Measurements from ENCODE around the gene OSGEP.
A peak's percentile ranks its signal among the peaks of the same experiment; 100 is the strongest.

The OSGEP gene

DNA sequence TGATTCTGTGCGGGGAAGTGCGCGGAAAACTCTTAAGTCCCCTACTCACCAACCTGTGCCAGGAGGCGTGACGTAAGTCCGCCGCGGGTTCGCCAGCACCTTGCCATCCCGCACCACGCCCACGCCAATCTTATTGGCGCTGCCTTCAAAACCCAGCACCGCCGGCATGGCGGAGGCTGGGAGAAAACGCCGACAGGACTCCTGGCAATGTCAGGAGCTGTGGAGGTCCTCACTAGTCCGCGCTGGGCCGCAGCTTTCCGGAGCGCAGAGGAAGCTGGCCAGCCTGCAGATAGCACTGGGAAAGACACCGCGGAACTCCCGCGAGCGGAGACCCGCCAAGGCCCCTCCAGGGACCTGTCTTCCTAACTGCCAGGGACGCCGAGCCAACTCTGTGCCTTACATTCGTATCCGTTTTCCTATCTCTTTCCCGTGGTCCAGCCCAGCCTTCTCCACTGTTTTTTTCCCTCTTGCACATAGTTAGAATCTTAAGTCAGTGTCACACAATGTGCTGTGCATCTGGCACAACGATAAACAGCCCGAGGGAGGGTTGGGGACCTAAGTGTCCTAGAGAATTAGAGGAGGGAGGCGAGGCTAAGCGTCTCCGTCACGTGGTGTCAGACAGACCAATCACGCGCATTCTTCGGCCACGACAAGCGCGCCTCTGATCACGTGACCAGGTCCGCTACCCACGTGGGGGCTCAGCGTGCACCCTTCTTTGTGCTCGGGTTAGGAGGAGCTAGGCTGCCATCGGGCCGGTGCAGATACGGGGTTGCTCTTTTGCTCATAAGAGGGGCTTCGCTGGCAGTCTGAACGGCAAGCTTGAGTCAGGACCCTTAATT lies at the start of gene OSGEP, which contains the start of gene APEX1 (continued):
- peak; percentile 52; the same call in 1 of the 2 replicates for TF ChIP-seq GLIS1 (tag by site-specific recombination; IDR thresholded peaks at IDR 0.05)
- TF ChIP-seq ZNF155 (tag by site-specific recombination; IDR thresholded peaks at IDR 0.05) = no peak
- TF ChIP-seq, protein P1, sequence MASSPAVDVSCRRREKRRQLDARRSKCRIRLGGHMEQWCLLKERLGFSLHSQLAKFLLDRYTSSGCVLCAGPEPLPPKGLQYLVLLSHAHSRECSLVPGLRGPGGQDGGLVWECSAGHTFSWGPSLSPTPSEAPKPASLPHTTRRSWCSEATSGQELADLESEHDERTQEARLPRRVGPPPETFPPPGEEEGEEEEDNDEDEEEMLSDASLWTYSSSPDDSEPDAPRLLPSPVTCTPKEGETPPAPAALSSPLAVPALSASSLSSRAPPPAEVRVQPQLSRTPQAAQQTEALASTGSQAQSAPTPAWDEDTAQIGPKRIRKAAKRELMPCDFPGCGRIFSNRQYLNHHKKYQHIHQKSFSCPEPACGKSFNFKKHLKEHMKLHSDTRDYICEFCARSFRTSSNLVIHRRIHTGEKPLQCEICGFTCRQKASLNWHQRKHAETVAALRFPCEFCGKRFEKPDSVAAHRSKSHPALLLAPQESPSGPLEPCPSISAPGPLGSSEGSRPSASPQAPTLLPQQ (tag by site-specific recombination; IDR thresholded peaks at IDR 0.05) = peak; percentile 56
- TF ChIP-seq ZFHX2 (tag by site-specific recombination; conservative IDR thresholded peaks at IDR 0.05) = peak; percentile 61
- peak; percentile 59 for TF ChIP-seq EGR2 (tag by site-specific recombination; IDR thresholded peaks at IDR 0.05; ENCODE audit: low read depth)
- TF ChIP-seq ZNF423 (tag by site-specific recombination; IDR thresholded peaks at IDR 0.05) = no peak
- no peak for TF ChIP-seq ZNF23 (tag by site-specific recombination; IDR thresholded peaks at IDR 0.05; ENCODE audit: borderline replicate concordance)
- TF ChIP-seq, protein P2, sequence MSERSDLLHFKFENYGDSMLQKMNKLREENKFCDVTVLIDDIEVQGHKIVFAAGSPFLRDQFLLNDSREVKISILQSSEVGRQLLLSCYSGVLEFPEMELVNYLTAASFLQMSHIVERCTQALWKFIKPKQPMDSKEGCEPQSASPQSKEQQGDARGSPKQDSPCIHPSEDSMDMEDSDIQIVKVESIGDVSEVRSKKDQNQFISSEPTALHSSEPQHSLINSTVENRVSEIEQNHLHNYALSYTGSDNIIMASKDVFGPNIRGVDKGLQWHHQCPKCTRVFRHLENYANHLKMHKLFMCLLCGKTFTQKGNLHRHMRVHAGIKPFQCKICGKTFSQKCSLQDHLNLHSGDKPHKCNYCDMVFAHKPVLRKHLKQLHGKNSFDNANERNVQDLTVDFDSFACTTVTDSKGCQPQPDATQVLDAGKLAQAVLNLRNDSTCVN (tag by site-specific recombination; optimal IDR thresholded peaks at IDR 0.05) = peak; percentile 91
- no peak for TF ChIP-seq ZNF473 (tag by site-specific recombination; IDR thresholded peaks at IDR 0.05)
- TF ChIP-seq, protein P3, sequence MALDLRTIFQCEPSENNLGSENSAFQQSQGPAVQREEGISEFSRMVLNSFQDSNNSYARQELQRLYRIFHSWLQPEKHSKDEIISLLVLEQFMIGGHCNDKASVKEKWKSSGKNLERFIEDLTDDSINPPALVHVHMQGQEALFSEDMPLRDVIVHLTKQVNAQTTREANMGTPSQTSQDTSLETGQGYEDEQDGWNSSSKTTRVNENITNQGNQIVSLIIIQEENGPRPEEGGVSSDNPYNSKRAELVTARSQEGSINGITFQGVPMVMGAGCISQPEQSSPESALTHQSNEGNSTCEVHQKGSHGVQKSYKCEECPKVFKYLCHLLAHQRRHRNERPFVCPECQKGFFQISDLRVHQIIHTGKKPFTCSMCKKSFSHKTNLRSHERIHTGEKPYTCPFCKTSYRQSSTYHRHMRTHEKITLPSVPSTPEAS (tag by site-specific recombination; IDR thresholded peaks at IDR 0.05) = no peak
- no peak for TF ChIP-seq ZNF548 (tag by site-specific recombination; IDR thresholded peaks at IDR 0.05)
- TF ChIP-seq, protein P4, sequence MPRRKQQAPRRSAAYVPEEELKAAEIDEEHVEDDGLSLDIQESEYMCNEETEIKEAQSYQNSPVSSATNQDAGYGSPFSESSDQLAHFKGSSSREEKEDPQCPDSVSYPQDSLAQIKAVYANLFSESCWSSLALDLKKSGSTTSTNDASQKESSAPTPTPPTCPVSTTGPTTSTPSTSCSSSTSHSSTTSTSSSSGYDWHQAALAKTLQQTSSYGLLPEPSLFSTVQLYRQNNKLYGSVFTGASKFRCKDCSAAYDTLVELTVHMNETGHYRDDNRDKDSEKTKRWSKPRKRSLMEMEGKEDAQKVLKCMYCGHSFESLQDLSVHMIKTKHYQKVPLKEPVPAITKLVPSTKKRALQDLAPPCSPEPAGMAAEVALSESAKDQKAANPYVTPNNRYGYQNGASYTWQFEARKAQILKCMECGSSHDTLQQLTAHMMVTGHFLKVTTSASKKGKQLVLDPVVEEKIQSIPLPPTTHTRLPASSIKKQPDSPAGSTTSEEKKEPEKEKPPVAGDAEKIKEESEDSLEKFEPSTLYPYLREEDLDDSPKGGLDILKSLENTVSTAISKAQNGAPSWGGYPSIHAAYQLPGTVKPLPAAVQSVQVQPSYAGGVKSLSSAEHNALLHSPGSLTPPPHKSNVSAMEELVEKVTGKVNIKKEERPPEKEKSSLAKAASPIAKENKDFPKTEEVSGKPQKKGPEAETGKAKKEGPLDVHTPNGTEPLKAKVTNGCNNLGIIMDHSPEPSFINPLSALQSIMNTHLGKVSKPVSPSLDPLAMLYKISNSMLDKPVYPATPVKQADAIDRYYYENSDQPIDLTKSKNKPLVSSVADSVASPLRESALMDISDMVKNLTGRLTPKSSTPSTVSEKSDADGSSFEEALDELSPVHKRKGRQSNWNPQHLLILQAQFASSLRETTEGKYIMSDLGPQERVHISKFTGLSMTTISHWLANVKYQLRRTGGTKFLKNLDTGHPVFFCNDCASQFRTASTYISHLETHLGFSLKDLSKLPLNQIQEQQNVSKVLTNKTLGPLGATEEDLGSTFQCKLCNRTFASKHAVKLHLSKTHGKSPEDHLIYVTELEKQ (tag by site-specific recombination; IDR thresholded peaks at IDR 0.05; ENCODE audit: borderline replicate concordance) = no peak; the same call in 1 of the 2 replicates
- no peak for TF ChIP-seq ZNF248 (tag by site-specific recombination; IDR thresholded peaks at IDR 0.05)
- TF ChIP-seq ZNF501 (tag by site-specific recombination; IDR thresholded peaks at IDR 0.05) = peak; percentile 68
- no peak for TF ChIP-seq ZBTB7A (tag by site-specific recombination; IDR thresholded peaks at IDR 0.05; ENCODE audit: low read depth)
- TF ChIP-seq, protein P5, sequence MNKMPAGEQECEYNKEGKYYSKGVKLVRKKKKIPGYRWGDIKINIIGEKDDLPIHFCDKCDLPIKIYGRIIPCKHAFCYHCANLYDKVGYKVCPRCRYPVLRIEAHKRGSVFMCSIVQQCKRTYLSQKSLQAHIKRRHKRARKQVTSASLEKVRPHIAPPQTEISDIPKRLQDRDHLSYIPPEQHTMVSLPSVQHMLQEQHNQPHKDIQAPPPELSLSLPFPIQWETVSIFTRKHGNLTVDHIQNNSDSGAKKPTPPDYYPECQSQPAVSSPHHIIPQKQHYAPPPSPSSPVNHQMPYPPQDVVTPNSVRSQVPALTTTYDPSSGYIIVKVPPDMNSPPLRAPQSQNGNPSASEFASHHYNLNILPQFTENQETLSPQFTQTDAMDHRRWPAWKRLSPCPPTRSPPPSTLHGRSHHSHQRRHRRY (tag by site-specific recombination; IDR thresholded peaks at IDR 0.05) = no peak
- no peak for TF ChIP-seq TCF7L2 (IDR thresholded peaks at IDR 0.05; ENCODE audit: borderline replicate concordance, low read depth, low read length)
- peak; percentile 15; the same call in 1 of the 2 replicates for TF ChIP-seq ZFP69B (tag by site-specific recombination; IDR thresholded peaks at IDR 0.05)
- no peak for TF ChIP-seq ZNF416 (tag by site-specific recombination; IDR thresholded peaks at IDR 0.05)
- TF ChIP-seq ZNF132 (tag by site-specific recombination; IDR thresholded peaks at IDR 0.05; ENCODE audit: borderline replicate concordance) = no peak
- TF ChIP-seq ZEB2 (tag by site-specific recombination; IDR thresholded peaks at IDR 0.05) = peak; percentile 61; the same call in 1 of the 2 replicates
- TF ChIP-seq, protein P6, sequence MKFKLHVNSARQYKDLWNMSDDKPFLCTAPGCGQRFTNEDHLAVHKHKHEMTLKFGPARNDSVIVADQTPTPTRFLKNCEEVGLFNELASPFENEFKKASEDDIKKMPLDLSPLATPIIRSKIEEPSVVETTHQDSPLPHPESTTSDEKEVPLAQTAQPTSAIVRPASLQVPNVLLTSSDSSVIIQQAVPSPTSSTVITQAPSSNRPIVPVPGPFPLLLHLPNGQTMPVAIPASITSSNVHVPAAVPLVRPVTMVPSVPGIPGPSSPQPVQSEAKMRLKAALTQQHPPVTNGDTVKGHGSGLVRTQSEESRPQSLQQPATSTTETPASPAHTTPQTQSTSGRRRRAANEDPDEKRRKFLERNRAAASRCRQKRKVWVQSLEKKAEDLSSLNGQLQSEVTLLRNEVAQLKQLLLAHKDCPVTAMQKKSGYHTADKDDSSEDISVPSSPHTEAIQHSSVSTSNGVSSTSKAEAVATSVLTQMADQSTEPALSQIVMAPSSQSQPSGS (tag by site-specific recombination; IDR thresholded peaks at IDR 0.05; ENCODE audit: low read depth) = peak; percentile 28; the same call in 1 of the 2 replicates
- TF ChIP-seq ZNF114 (tag by site-specific recombination; IDR thresholded peaks at IDR 0.05) = no peak
- TF ChIP-seq ZNF768 (tag by site-specific recombination; IDR thresholded peaks at IDR 0.05) = no peak; the same call in 1 of the 2 replicates
- TF ChIP-seq, protein P7, sequence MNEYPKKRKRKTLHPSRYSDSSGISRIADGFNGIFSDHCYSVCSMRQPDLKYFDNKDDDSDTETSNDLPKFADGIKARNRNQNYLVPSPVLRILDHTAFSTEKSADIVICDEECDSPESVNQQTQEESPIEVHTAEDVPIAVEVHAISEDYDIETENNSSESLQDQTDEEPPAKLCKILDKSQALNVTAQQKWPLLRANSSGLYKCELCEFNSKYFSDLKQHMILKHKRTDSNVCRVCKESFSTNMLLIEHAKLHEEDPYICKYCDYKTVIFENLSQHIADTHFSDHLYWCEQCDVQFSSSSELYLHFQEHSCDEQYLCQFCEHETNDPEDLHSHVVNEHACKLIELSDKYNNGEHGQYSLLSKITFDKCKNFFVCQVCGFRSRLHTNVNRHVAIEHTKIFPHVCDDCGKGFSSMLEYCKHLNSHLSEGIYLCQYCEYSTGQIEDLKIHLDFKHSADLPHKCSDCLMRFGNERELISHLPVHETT (tag by site-specific recombination; IDR thresholded peaks at IDR 0.05) = peak; percentile 71
- TF ChIP-seq ZNF350 (tag by site-specific recombination; IDR thresholded peaks at IDR 0.05) = no peak
- TF ChIP-seq ZBTB21 (tag by site-specific recombination; IDR thresholded peaks at IDR 0.05) = peak; percentile 55; the same call in 1 of the 2 replicates
- no peak for TF ChIP-seq ZNF221 (tag by site-specific recombination; IDR thresholded peaks at IDR 0.05; ENCODE audit: borderline replicate concordance)
